IPS DF 6.9 (cell line): ENCODE data around the gene PPP1R2.
"Not testable (repeated sequence)": the region's sequence is repeated elsewhere in the genome, so short reads cannot be mapped to it uniquely, and the experiment has no call there.

Source experiments
- DNase-seq: peaks from one replicate; pipeline ENCODE4 v3.0.0-alpha.2; 2013; ENCODE audit warnings: low read depth, low spot score
- H3K27ac ChIP-seq: one replicate; pipeline ENCODE4 v1.5.1; 2013; ENCODE audit warnings: low read length, control low read depth
- H3K27me3 ChIP-seq: 2 replicates; pipeline ENCODE4 v1.6.1; 2013; ENCODE audit warnings: mild to moderate bottlenecking, low read length; ENCODE audit not compliant: control insufficient read depth, insufficient read depth
- H3K36me3 ChIP-seq: 2 replicates; pipeline ENCODE4 v1.6.1; 2013; ENCODE audit warnings: low read length; ENCODE audit not compliant: control insufficient read depth, insufficient read depth
- H3K4me1 ChIP-seq: 2 replicates; pipeline ENCODE4 v1.6.1; 2013; ENCODE audit warnings: low read length; ENCODE audit not compliant: control insufficient read depth, insufficient read depth
- H3K4me3 ChIP-seq: 2 replicates; pipeline ENCODE4 v1.5.1; 2013; ENCODE audit warnings: mild to moderate bottlenecking, low read length
- H3K9me3 ChIP-seq: 2 replicates; pipeline ENCODE4 v1.6.1; 2013; ENCODE audit warnings: low read length, inconsistent platforms; ENCODE audit not compliant: control insufficient read depth, insufficient read depth
- WGBS: extraction: QIAGEN DNeasy Blood & Tissue Kit; methylation state at CpG from one replicate; pipeline ENCODE4 v1.1.7; 2013; ENCODE audit warnings: mixed read lengths, missing lambda C conversion rate; ENCODE audit not compliant: insufficient read length, insufficient coverage; 5-methylcytosine and 5-hydroxymethylcytosine counted together

The PPP1R2 gene

DNA sequence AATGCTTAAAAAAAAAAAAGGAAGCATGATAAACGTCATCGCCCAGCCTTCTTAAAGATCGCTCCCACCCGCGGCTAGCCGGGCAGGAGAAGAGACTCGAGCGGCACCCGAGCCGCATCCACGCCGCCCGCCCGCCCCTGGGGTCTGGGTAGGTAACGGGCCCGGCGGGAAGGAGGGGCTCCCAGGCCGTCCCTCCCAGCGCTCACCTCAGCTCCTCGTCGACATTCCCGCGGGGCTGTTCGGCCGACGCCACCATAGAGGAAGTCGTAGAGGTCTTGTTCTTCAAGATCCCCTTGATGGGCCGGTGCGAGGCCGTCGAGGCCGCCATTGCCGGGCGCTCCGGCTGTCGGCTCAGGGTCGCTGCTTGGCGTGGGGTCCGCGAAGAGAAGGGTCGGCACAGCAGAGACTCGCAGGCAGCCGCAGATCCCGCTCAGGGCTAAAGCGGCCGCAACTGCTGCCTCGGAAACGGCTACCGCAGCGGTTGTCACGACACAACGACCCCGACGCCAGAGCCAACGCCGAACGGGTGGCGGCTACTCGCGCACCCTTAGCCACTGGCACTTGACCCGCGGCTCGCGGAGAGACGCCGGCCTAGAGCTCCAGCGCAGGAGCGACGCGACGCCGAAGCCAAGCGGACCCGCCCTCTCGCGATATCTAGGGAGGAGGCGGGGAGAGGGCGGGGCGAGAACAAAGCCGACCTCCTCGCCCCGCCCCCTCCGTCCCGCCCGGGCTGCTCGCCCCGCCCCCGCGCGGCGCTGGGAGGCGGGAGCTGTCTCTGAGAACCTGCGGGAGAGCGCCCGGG lies at the start of gene PPP1R2:
Gene PPP1R2, minus strand, starts transcription at position 628 of the 802 bp plus-strand sequence. Its CDS starts 300 bp downstream, at position 328.
- DNase-seq, result peak; percentile 61
- no peak within 1 kb of the TSS for H3K27ac ChIP-seq
- H3K27me3 ChIP-seq, result no peaks in the 10 kb centered on the region; the same call in 1 of the 2 replicates
- no peaks in the 10 kb centered on the region for H3K9me3 ChIP-seq
- H3K4me3 ChIP-seq, result peak within 1 kb of the TSS; percentile 60
- no peaks in the 10 kb centered on the region for H3K36me3 ChIP-seq
- no peaks in the 10 kb centered on the region; the same call in 1 of the 2 replicates for H3K4me1 ChIP-seq
- WGBS, result no CpG with 5 or more reads among the region's 95 CpGs

DNA sequence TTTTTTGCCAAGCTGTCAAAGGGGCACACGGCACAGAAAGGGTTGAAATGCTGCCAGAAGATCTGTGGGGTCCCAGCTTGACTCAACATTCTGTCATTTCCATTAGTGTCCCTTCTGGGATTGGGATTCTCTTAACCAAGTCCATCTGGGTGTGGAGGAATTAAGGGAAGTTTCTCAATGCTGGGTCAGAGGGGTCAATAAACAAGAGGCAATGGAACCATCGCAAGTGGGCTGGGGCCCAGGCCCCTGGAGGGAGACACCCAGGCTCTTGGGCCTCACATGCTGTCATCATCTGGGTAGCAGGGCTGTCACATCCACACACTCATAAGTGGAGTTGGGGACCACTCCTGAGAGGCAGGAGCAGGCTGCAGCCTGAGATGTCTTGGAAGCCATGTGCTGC lies 48.7 kb upstream of the PPP1R2 start:
- H3K27me3 ChIP-seq, result no peaks in the 10 kb centered on the region
- H3K9me3 ChIP-seq, result no peaks in the 10 kb centered on the region; the same call in 1 of the 2 replicates
- no peak overlapping the region for H3K4me3 ChIP-seq
- H3K4me1 ChIP-seq, result no peaks in the 10 kb centered on the region
- no peaks in the 10 kb centered on the region for H3K36me3 ChIP-seq
- DNase-seq, result no peak
- WGBS, result no CpG with 5 or more reads among the region's 2 CpGs
- no peak overlapping the region for H3K27ac ChIP-seq

GRCh38 chr3:195591220-195591619 lies 48.1 kb upstream of the PPP1R2 start:
- Histone ChIP-seq H3K9me3 (no peaks in the 10 kb centered on the region; the same call in 1 of the 2 replicates), H3K36me3 (no peaks in the 10 kb centered on the region), H3K4me3 (no peak overlapping the region), H3K4me1 (no peaks in the 10 kb centered on the region), H3K27ac (no peak overlapping the region), H3K27me3 (no peaks in the 10 kb centered on the region)
- DNase-seq, result no peak
- WGBS, result no CpG with 5 or more reads among the region's 6 CpGs

- DNase-seq, H3K36me3 ChIP-seq, H3K27me3 ChIP-seq, H3K4me3 ChIP-seq, H3K9me3 ChIP-seq, H3K27ac ChIP-seq, H3K4me1 ChIP-seq: not testable (repeated sequence)
- WGBS, result no CpG with 5 or more reads among the region's 2 CpGs
Observed at GRCh38 chr3:195590381-195590780, 47.3 kb upstream of the PPP1R2 start.

- not testable (repeated sequence) for H3K9me3 ChIP-seq
- WGBS, result no CpG with 5 or more reads among the region's 6 CpGs
Observed at GRCh38 chr3:195589796-195590195, 46.7 kb upstream of the PPP1R2 start.

GRCh38 chr3:195587824-195588223 lies 44.7 kb upstream of the PPP1R2 start:
- H3K27ac ChIP-seq, result no peak overlapping the region
- no CpG with 5 or more reads among the region's 5 CpGs for whole genome bisulfite sequencing
- no peaks in the 10 kb centered on the region for H3K27me3 ChIP-seq
- no peaks in the 10 kb centered on the region for H3K4me1 ChIP-seq
- no peak for DNase-seq
- H3K4me3 ChIP-seq, result no peak overlapping the region
- H3K36me3 ChIP-seq, result no peaks in the 10 kb centered on the region
- H3K9me3 ChIP-seq, result no peaks in the 10 kb centered on the region; the same call in 1 of the 2 replicates

More at GRCh38 chr3:195589796-195590195, 46.7 kb upstream of the PPP1R2 start:
- H3K4me1 ChIP-seq, DNase-seq, H3K27ac ChIP-seq, H3K4me3 ChIP-seq, H3K27me3 ChIP-seq, H3K36me3 ChIP-seq: not testable (repeated sequence)

DNA sequence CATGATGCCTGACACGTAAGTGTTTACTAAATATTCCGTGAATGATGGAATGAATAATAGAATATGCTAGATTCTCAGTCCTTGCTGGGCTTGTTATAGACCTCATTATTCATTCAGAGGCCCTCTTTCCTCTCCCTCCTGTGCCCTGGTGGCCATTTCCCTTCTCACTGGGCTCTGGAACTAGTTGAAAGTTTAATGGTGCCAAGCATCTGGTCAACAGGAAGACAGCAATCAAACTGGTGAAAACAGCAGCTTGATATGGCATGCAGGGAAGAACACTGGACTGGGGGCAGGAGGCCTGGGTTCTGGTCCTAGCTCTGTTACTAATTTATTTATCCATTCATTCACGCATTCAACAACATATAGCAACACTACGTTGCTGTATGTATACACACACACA lies 44.3 kb upstream of the PPP1R2 start:
- no peak overlapping the region for H3K4me3 ChIP-seq
- no peak overlapping the region for H3K27ac ChIP-seq
- no peaks in the 10 kb centered on the region for H3K4me1 ChIP-seq
- no peak for DNase-seq
- no peaks in the 10 kb centered on the region for H3K27me3 ChIP-seq
- no peaks in the 10 kb centered on the region for H3K36me3 ChIP-seq
- no CpG with 5 or more reads among the region's 4 CpGs for WGBS
- H3K9me3 ChIP-seq, result no peaks in the 10 kb centered on the region; the same call in 1 of the 2 replicates

GRCh38 chr3:195584543-195584870 lies 41.4 kb upstream of the PPP1R2 start:
- no peak for DNase-seq
- no peak overlapping the region for H3K27ac ChIP-seq
- H3K9me3 ChIP-seq, result no peaks in the 10 kb centered on the region; the same call in 1 of the 2 replicates
- H3K36me3 ChIP-seq, result no peaks in the 10 kb centered on the region
- WGBS, result no CpG with 5 or more reads among the region's 4 CpGs
- H3K4me3 ChIP-seq, result no peak overlapping the region
- no peaks in the 10 kb centered on the region for H3K27me3 ChIP-seq
- no peaks in the 10 kb centered on the region for H3K4me1 ChIP-seq

- 100% methylated on average over 6 of the region's 16 CpGs for WGBS
- H3K4me3 ChIP-seq, result no peak within 1 kb of the TSS
- no peaks in the 10 kb centered on the region for H3K27me3 ChIP-seq
- no peak for DNase-seq
- H3K9me3 ChIP-seq, result no peaks in the 10 kb centered on the region; the same call in 1 of the 2 replicates
- H3K27ac ChIP-seq, result no peak within 1 kb of the TSS
- no peaks in the 10 kb centered on the region for H3K36me3 ChIP-seq
- H3K4me1 ChIP-seq, result no peaks in the 10 kb centered on the region
Observed at GRCh38 chr3:195583831-195584542, 40.9 kb upstream of the PPP1R2 start, which contains the start of gene APOD. Gene APOD, minus strand, starts transcription at chr3:195583940. Its CDS starts 4,479 bp downstream, at chr3:195579461.

DNA sequence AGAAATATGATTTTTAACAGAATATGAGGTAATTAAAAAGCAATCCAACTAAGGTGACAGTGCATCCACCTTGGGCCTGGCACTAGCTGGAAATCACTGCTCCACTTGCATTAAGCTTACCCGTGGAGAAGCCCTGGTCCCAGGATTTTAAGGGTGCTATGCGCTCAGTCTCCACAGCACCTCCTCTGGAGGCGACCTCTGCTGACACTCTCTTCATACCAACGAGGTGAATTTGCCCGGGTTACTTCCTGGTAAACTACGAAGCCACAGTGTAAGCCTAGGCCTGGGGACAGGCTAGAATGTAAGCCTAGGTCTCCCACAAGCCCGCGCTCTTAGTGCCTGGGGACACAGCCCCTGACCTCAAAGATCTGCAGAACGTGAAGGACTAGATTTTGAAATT lies 39.8 kb upstream of the PPP1R2 start:
- no peaks in the 10 kb centered on the region for H3K4me1 ChIP-seq
- no peak overlapping the region for H3K27ac ChIP-seq
- peak; percentile 27 for DNase-seq
- no peaks in the 10 kb centered on the region for H3K36me3 ChIP-seq
- H3K4me3 ChIP-seq, result no peak overlapping the region
- H3K27me3 ChIP-seq, result no peaks in the 10 kb centered on the region
- no CpG with 5 or more reads among the region's 9 CpGs for WGBS
- H3K9me3 ChIP-seq, result no peaks in the 10 kb centered on the region
